Measurements from ENCODE around the gene DDX52. TPM values are rescaled to one million over a fixed set of nuclear protein-coding genes. Genes with fewer than 3 reads are reported as not detected.
"Not testable (repeated sequence)": the region's sequence is repeated elsewhere in the genome, so short reads cannot be mapped to it uniquely, and the experiment has no call there.

The DDX52 gene, protein sequence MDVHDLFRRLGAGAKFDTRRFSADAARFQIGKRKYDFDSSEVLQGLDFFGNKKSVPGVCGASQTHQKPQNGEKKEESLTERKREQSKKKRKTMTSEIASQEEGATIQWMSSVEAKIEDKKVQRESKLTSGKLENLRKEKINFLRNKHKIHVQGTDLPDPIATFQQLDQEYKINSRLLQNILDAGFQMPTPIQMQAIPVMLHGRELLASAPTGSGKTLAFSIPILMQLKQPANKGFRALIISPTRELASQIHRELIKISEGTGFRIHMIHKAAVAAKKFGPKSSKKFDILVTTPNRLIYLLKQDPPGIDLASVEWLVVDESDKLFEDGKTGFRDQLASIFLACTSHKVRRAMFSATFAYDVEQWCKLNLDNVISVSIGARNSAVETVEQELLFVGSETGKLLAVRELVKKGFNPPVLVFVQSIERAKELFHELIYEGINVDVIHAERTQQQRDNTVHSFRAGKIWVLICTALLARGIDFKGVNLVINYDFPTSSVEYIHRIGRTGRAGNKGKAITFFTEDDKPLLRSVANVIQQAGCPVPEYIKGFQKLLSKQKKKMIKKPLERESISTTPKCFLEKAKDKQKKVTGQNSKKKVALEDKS
- total RNA-seq = 46.6 and 50.0 TPM in 2 replicates

DNA sequence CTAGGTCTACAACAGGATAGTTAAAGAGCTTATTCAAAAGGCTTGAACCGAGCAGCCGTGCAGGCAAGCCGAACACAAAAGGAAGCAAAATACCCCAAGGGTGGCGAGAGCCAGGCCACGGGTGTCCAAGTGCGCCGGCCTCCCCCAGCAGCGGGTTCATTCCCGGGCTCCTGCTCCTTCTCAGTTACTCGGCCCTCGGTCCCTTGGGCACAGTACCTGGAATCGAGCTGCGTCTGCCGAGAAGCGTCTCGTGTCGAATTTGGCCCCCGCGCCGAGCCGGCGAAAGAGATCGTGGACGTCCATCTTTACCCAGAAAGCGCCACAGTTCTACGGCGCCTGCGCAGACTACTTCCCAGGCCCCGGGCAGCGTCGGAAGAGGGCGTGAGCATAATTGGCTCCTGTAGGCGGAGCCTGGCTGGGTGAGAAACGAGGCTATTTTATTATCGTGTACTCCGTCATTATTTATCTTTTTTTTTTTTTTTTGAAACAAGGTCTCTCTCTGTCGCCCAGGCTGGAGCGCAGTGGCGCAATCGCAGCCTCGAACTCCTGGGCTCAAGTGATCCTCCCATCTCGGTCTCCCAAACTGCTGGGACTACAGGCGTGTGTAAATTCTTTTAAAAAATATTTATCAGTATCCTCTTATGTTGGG is at the start of gene DDX52:
TSS of gene DDX52 (minus strand) at position 329 of the 649 bp plus-strand sequence. CDS start at position 303, 26 bp downstream.
- peaks cover 41% of the 10 kb centered on the region for H3K27me3 Mint-ChIP-seq
- H3K9me3 Mint-ChIP-seq = no peaks in the 10 kb centered on the region
- peak; percentile 96 for DNase-seq
- peaks cover 28% of the 10 kb centered on the region for H3K36me3 Mint-ChIP-seq (ENCODE audit: low read depth)
- H3K27ac Mint-ChIP-seq = peak within 1 kb of the TSS; percentile 92
- intact Hi-C loops (cut with micrococcal nuclease) = loop anchor here (2.0 kb wide), 1 partner anchor 34 kb away; the partner anchor contains the start of gene SYNRG
- peak within 1 kb of the TSS; percentile 94 for H3K4me3 Mint-ChIP-seq
- peaks cover 25% of the 10 kb centered on the region for H3K4me1 Mint-ChIP-seq

DNA sequence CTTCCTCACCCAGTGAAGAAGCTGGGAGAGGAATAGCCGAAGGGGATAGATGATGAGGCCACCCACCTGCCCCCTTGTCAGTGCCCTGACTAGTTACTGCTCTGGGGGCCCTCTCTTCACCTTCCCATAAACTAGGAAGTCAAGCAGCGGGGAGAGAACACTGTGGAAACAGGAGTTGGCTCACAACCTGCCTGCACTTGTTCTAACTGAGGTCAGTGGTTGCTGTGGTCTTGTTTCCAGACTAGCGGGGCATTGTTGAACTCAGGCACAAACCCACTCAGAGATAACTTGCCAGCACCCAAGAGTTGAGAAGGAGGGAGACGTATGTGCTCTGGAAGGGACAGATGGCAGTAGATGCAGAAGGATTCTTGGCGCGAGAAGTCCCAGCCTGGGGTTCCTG is 48.6 kb upstream of the DDX52 start:
- intact Hi-C loops (cut with micrococcal nuclease) = no loop called here
- no peaks in the 10 kb centered on the region for H3K4me1 Mint-ChIP-seq
- H3K36me3 Mint-ChIP-seq (ENCODE audit: low read depth) = no peaks in the 10 kb centered on the region
- no peaks in the 10 kb centered on the region for H3K9me3 Mint-ChIP-seq
- no peak overlapping the region for H3K4me3 Mint-ChIP-seq
- no peak for DNase-seq
- peaks cover 5% of the 10 kb centered on the region for H3K27me3 Mint-ChIP-seq
- H3K27ac Mint-ChIP-seq = no peak overlapping the region

DNA sequence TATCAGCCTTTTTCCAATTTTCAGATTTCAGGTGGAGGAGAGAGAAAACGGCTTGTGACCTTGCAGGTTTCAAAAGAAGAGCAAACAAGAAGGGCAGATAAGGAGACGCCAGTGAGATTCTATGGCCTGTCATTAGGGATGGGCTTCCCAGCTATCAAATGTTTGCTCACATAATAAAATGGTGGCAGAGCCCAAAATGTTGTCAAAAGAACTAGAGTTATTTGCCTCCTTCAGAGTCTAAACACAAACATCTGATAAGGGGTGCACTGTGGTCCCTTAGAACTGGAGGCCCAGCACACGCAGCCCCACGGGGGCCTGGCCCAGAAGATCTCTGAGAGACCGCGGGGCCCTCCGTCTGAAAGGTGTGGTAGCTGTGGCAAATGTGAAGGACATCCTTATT is 46.1 kb upstream of the DDX52 start:
- intact Hi-C loops (cut with micrococcal nuclease) = no loop called here
- H3K36me3 Mint-ChIP-seq (ENCODE audit: low read depth) = no peaks in the 10 kb centered on the region
- H3K4me3 Mint-ChIP-seq = no peak overlapping the region
- H3K9me3 Mint-ChIP-seq = no peaks in the 10 kb centered on the region
- DNase-seq = no peak
- no peaks in the 10 kb centered on the region for H3K4me1 Mint-ChIP-seq
- H3K27me3 Mint-ChIP-seq = no peaks in the 10 kb centered on the region
- no peak overlapping the region for H3K27ac Mint-ChIP-seq

DNA sequence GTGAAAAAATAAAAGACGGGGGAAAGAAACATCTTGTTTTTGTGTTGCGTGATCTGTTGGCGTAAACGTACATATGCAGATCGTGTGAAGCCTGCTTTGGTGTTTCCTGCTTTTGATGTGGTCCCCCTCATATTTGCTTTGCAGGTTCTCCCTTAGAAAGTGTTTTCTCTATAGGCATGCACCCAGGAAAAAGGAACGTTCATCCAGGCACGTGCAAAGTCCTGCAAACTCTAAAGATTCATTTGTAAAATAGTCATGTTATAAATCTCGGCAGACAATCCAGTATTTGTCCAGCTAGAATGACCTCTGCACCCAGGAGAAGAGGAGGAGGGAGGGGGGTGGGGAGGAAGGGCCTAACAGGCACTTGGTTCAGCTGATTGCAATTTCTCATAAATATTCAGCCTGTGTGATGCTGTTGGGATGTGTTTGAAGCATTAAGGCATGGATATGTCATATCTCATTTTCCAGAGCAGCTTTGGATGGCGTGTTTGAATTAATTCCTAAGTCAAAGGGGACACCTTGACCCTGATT is 40.3 kb upstream of the DDX52 start:
- intact Hi-C loops (cut with micrococcal nuclease) = no loop called here
- Mint-ChIP-seq H3K4me1 (no peaks in the 10 kb centered on the region), H3K9me3 (peaks cover 3% of the 10 kb centered on the region), H3K27ac (no peak overlapping the region), H3K27me3 (peaks cover under 1% of the 10 kb centered on the region), H3K36me3 (ENCODE audit: low read depth) (no peaks in the 10 kb centered on the region), H3K4me3 (no peak overlapping the region)
- DNase-seq = no peak

DNA sequence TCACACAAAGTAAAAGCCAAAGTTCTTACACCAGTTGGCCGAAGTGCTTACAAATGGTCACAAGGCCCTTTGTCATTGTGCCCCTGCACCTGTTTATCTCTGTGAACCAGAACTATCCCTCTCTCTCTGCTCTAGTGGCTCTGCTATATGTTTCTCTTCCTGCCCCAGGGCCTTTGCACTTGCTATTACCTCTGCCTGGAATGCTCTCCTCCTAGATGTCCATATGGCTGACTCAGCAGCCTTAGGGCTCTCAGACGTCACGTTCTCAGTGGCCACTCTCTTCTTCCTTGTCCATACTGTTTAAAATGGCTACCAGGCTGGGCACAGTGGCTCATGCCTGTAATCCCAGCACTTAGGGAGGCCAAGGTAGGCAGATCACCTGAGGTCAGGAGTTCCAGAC is 38.8 kb upstream of the DDX52 start:
- no peak overlapping the region for H3K4me3 Mint-ChIP-seq
- no peak overlapping the region for H3K27ac Mint-ChIP-seq
- peaks cover 9% of the 10 kb centered on the region for H3K27me3 Mint-ChIP-seq
- no peaks in the 10 kb centered on the region for H3K36me3 Mint-ChIP-seq (ENCODE audit: low read depth)
- intact Hi-C loops (cut with micrococcal nuclease) = no loop called here
- peaks cover 5% of the 10 kb centered on the region for H3K9me3 Mint-ChIP-seq
- H3K4me1 Mint-ChIP-seq = no peaks in the 10 kb centered on the region
- DNase-seq = no peak

DNA sequence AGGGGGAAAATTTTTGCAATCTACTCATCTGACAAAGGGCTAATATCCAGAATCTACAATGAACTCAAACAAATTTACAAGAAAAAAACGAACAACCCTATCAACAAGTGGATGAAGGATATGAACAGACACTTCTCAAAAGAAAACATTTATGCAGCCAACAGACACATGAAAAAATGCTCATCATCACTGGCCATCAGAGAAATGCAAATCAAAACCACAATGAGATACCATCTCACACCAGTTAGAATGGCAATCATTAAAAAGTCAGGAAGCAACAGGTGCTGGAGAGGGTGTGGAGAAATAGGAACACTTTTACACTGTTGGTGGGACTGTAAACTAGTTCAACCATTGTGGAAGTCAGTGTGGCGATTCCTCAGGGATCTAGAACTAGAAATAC is 36.7 kb upstream of the DDX52 start:
- intact Hi-C loops (cut with micrococcal nuclease); H3K36me3 Mint-ChIP-seq (ENCODE audit: low read depth); H3K4me1 Mint-ChIP-seq; H3K4me3 Mint-ChIP-seq; DNase-seq; H3K27ac Mint-ChIP-seq; H3K9me3 Mint-ChIP-seq: not testable (repeated sequence)
- H3K27me3 Mint-ChIP-seq = peaks cover 17% of the 10 kb centered on the region

DNA sequence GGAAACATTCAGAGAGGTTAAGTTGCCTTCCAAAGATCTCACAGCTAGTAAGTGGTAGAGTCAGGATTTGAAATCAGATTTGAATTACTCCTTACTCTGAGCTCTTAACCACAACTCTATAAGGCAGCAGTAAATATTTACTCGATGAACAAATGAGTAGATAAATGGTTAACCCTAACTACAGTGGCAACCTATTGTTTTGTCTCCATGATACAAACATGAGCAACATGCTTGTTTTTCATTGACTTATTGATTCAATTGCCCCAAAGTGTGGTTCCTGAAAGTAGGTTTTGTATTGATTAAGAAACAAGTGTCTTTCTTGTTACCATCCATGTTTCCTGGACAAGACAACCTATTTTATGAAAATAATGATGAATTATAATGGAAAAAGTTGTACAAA is 34.8 kb upstream of the DDX52 start:
- Mint-ChIP-seq H3K9me3 (peaks cover 5% of the 10 kb centered on the region), H3K27ac (no peak overlapping the region), H3K4me3 (no peak overlapping the region), H3K27me3 (peaks cover 20% of the 10 kb centered on the region), H3K36me3 (ENCODE audit: low read depth) (no peaks in the 10 kb centered on the region), H3K4me1 (no peaks in the 10 kb centered on the region)
- no peak for DNase-seq
- intact Hi-C loops (cut with micrococcal nuclease) = no loop called here

DNA sequence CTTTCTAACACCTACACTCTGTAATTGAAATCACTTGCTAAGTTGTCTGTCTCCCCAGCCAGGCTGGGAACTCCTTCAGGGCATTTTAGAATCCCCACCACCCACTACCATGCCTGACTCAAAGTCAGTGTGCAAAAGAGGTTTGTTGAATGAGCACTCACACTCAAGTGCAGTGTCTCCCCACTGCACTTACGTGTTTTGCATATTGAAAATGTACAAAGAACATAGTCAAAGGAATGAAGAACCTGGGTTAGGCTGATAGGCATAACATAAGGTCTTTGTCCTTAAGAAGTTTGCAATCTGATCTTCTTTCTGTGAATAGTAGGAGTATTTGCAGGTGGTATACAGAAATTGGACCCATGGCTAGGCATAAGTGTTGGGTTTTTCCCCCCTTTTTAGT is 33.8 kb upstream of the DDX52 start:
- no peak overlapping the region for H3K27ac Mint-ChIP-seq

DNA sequence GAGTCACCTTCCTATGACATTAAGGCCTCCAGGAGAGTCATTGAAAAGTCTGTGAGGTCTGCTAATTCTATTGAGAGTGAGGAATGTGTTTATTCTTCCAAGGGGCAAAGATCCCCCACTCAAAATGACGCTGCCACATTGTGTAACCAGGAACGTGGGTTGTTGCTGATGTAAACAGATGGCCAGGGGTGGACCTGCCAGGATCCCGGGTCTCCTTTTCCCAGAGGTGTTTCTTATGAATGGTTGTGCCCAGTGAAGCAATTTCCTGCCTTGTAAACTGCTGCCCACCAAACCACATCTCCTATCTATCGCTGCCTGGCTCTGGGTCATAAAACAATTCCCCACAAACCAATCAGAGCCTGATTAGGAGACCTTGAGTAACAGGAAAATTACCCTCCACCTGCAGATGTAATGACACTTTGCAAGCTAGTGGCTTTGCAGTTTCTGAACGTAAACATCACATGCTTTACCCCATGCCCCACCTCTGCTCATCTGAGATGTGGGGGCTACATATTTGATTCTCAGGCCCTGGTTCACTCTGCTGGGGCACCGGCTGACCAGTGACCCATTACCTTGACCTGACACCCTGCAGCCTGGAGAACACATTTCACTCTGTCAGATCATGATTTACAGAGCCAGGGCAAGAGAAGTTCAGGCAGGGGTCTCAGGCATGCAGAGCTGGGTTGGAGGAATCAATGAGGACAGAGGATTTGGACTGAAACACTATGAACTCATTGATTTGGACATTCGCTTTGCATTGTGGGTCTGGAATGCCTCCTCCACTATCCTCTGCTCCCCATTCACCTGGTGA is 33.1 kb upstream of the DDX52 start:
- Mint-ChIP-seq H3K36me3 (ENCODE audit: low read depth) (no peaks in the 10 kb centered on the region), H3K4me3 (no peak overlapping the region), H3K4me1 (no peaks in the 10 kb centered on the region), H3K27me3 (peaks cover 20% of the 10 kb centered on the region), H3K9me3 (peaks cover 5% of the 10 kb centered on the region), H3K27ac (no peak overlapping the region)
- DNase-seq = no peak
- intact Hi-C loops (cut with micrococcal nuclease) = no loop called here

More for the DNA sequence above, 33.8 kb upstream of the DDX52 start:
- Mint-ChIP-seq H3K27me3 (peaks cover 20% of the 10 kb centered on the region), H3K4me1 (no peaks in the 10 kb centered on the region), H3K9me3 (peaks cover 5% of the 10 kb centered on the region), H3K36me3 (ENCODE audit: low read depth) (no peaks in the 10 kb centered on the region), H3K4me3 (no peak overlapping the region)
- intact Hi-C loops (cut with micrococcal nuclease) = no loop called here
- no peak for DNase-seq

DNA sequence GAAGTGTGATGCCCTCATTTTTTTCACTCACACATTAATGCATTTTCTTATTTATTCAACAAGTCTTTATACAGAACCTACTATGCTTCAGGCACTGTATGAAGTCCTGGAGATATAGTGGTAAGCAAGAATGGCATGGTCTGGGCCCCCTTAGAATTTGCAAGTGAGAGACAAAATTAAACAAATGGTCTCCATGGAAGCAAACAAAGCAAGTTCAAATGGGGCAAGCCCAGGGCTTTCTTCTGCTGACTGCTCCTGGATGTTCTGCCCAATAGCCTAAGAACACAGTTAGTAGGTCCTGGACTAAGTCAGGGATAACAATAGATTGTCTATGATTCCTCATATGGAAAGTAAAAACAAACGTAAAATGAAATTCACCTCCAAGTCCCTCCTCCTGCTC is 31.3 kb upstream of the DDX52 start:
- H3K36me3 Mint-ChIP-seq (ENCODE audit: low read depth) = no peaks in the 10 kb centered on the region

DNA sequence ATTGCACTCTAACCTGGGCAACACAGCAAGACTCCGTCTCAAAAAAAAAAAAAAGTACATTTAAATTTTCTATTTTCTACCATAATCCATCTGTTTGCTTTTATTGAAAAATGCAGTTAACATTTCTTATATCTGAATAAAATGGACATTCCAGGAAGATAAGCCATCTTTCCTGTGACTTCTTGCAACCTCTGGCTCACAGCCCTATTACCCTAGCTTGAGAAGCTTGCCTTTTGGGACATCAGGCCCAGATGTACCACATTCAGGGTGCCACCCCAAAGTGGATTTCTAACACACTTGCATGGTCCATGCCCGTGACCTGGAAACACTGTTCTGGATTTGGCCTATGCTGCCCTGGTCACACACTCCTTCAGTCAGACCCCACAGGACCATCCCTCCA is 30.1 kb upstream of the DDX52 start:
- DNase-seq = no peak
- intact Hi-C loops (cut with micrococcal nuclease) = loop anchor here (5.0 kb wide), 1 partner anchor 49 kb away; no protein-coding TSS in a partner anchor

More for the DNA sequence above, 31.3 kb upstream of the DDX52 start:
- H3K9me3 Mint-ChIP-seq = peaks cover 5% of the 10 kb centered on the region
- DNase-seq = no peak
- H3K27me3 Mint-ChIP-seq = peaks cover 20% of the 10 kb centered on the region
- H3K4me3 Mint-ChIP-seq = no peak overlapping the region
- no peak overlapping the region for H3K27ac Mint-ChIP-seq
- intact Hi-C loops (cut with micrococcal nuclease) = loop anchor here (5.0 kb wide), 1 partner anchor 48 kb away; no protein-coding TSS in a partner anchor
- H3K4me1 Mint-ChIP-seq = no peaks in the 10 kb centered on the region

DNA sequence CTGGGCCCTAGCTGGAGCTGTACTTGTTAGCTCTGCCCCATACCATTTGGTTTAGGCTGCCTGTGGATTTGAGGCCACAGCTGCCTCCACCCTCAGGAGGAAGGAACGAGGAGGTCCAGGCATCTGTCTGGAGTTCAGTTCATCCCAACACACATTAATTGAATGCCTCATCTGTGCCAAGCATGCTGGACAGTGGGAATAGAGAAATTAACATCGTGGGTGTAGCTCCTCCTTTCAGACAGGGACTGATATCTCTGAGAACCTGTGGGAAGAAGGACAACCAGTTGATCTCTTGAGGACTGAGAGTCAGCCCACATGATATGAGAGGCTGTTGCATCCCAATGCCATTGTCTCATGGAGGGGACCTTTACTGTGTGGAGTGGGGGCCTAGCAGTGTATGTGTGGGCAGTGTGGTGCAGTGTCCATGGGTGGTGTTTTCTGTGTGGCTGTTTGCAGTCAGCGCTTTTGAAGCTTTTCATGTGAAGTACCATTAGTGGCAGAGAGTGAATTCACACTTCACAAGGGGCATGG is 29.4 kb upstream of the DDX52 start:
- Mint-ChIP-seq H3K4me3 (no peak overlapping the region), H3K27ac (no peak overlapping the region), H3K27me3 (peaks cover 15% of the 10 kb centered on the region), H3K9me3 (no peaks in the 10 kb centered on the region), H3K36me3 (ENCODE audit: low read depth) (no peaks in the 10 kb centered on the region), H3K4me1 (no peaks in the 10 kb centered on the region)
- no peak for DNase-seq
- intact Hi-C loops (cut with micrococcal nuclease) = loop anchor here (5.0 kb wide), 1 partner anchor 50 kb away; no protein-coding TSS in a partner anchor

More for the DNA sequence above, 30.1 kb upstream of the DDX52 start:
- Mint-ChIP-seq H3K27ac (no peak overlapping the region), H3K9me3 (peaks cover 1% of the 10 kb centered on the region), H3K27me3 (peaks cover 19% of the 10 kb centered on the region), H3K4me3 (no peak overlapping the region), H3K36me3 (ENCODE audit: low read depth) (no peaks in the 10 kb centered on the region), H3K4me1 (no peaks in the 10 kb centered on the region)

All from activated CD4-positive, alpha-beta T cell treated with anti-CD3 and anti-CD28 coated beads, Interleukin-2, amount 10 ng/mL, durations not matched to agents 24 days and 14 days (primary cell).